GM12892 (cell line): ENCODE results near the gene GFPT1.

Experiments
- POLR2A ChIP-seq: IDR thresholded peaks from 2 replicates; pipeline ENCODE4 v1.6.1; 2011; ENCODE audit warnings: low read depth, low read length, control low read depth
- TAF1 ChIP-seq: IDR thresholded peaks from 2 replicates; pipeline ENCODE4 v1.6.1; 2011; ENCODE audit warnings: low read depth, mild to moderate bottlenecking, control low read depth, low read length, borderline replicate concordance

DNA sequence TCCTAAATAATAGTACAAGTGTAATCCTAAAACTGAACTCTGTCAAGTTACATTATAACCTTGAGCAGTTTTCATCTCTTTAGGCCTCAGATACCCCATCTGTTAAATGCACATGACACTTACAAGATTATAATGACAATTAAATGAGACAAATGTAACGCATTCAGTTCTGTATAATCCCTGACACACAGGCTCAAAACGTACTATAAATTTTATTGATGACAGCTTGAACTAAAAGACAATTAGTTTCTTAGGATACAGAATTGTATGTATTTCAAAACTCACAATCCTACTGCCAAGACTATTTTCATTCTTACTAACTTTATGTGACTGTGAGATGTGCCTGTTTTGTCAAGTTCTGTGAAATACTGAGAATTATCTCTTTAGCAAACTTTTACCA, 56.2 kb downstream of the GFPT1 start:
- no peak for TF ChIP-seq POLR2A
- no peak for TF ChIP-seq TAF1
